Glutamatergic neuron (in vitro differentiated cells): ENCODE data around the gene GMDS. TPM values are rescaled to one million over a fixed set of nuclear protein-coding genes. Genes with fewer than 3 reads are reported as not detected.

Experiments used
- DNase-seq: peaks from one replicate; pipeline ENCODE4 v3.0.0; 2022
- H3K27ac Mint-ChIP-seq: one replicate; pipeline ENCODE4 v1.8.0; 2020; ENCODE audit warnings: mild to moderate bottlenecking, mixed read lengths, inconsistent platforms; ENCODE audit not compliant: unreplicated experiment
- H3K27me3 Mint-ChIP-seq: one replicate; pipeline ENCODE4 v1.8.0; 2020; ENCODE audit warnings: mild to moderate bottlenecking, moderate library complexity, mixed read lengths, inconsistent platforms; ENCODE audit not compliant: unreplicated experiment
- H3K36me3 Mint-ChIP-seq: one replicate; pipeline ENCODE4 v1.8.0; 2020; ENCODE audit warnings: mild to moderate bottlenecking, mixed read lengths, inconsistent platforms; ENCODE audit not compliant: unreplicated experiment
- H3K4me1 Mint-ChIP-seq: one replicate; pipeline ENCODE4 v1.8.0; 2020; ENCODE audit warnings: mild to moderate bottlenecking, low read depth, mixed read lengths, inconsistent platforms; ENCODE audit not compliant: unreplicated experiment
- H3K4me3 Mint-ChIP-seq: one replicate; pipeline ENCODE4 v1.8.0; 2020; ENCODE audit warnings: mild to moderate bottlenecking, mixed read lengths, inconsistent platforms; ENCODE audit not compliant: unreplicated experiment
- H3K9me3 Mint-ChIP-seq: one replicate; pipeline ENCODE4 v1.8.0; 2020; ENCODE audit warnings: mild to moderate bottlenecking, moderate library complexity, mixed read lengths, inconsistent platforms; ENCODE audit not compliant: unreplicated experiment
- CTCF ChIP-seq: fragments of 200-600 bp; sonication (generic); IDR thresholded peaks from one replicate; pipeline ENCODE4 v1.5.0; 2021; ENCODE audit not compliant: partially characterized antibody, unreplicated experiment
- total RNA-seq: library from RNA; stranded (reverse); fragmentation: NEBNext Ultra II Directional; extraction: Animal tissue kit (Norgen Biotek cat#: 25700); gene quantifications from one replicate; pipeline ENCODE4 v1.2.1, GENCODE V29; 2021; ENCODE audit not compliant: unreplicated experiment

GMDS gene
- total RNA-seq, 1 donor from 2014 or later, result 8.9 TPM

DNA sequence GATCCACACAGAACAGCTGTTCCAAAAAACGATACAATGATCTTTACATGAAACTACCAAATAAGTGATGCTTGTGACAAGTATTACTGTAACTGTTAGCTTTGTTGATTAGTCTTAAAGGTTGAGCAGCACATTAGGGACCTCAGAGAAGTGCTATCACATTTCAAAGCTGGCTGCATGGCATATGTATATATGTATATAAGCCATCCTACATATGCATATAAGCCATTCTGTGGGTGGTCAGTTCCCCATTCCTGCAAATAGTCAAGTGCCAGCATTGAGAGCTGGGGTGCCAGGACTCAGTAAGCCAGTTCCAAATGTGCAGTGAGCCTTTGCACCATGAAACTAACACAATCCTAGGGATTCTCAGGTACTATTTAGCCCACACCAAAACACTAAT lies 339.4 kb downstream of the GMDS start:
- Mint-ChIP-seq H3K9me3 (peaks cover 2% of the 10 kb centered on the region), H3K4me1 (peaks cover 51% of the 10 kb centered on the region), H3K27me3 (no peaks in the 10 kb centered on the region), H3K27ac (no peak overlapping the region), H3K36me3 (no peaks in the 10 kb centered on the region), H3K4me3 (no peak overlapping the region)
- DNase-seq, result no peak
- TF ChIP-seq CTCF, result no peak

DNA sequence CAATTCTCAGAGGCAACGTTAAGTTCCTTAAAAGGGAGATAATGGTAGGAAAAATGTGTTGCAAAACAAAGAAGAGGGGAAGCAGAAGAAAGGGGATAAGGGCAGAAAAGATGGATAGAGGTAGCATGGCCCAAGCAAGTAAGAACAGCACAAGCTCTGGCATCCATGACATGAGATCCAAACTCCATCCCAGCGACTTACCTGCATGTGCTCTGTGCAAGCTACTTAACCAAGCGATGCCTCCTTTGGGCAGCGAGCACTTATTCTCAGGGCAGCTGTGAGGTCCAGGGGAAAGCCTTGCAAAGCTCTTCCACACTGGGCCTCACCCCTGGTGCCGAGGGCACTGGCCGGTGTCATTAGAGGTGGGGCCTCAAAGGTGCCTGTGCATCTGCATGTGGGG lies 340.5 kb downstream of the GMDS start:
- peaks cover 44% of the 10 kb centered on the region for H3K4me1 Mint-ChIP-seq
- no peaks in the 10 kb centered on the region for H3K27me3 Mint-ChIP-seq
- peaks cover 2% of the 10 kb centered on the region for H3K9me3 Mint-ChIP-seq
- no peak for DNase-seq
- no peaks in the 10 kb centered on the region for H3K36me3 Mint-ChIP-seq
- no peak overlapping the region for H3K27ac Mint-ChIP-seq
- no peak for TF ChIP-seq CTCF
- peak overlapping the region; percentile 26 for H3K4me3 Mint-ChIP-seq

- Mint-ChIP-seq H3K27me3 (no peaks in the 10 kb centered on the region), H3K4me1 (peaks cover 40% of the 10 kb centered on the region), H3K36me3 (no peaks in the 10 kb centered on the region), H3K9me3 (peaks cover 2% of the 10 kb centered on the region), H3K27ac (peak overlapping the region; percentile 86), H3K4me3 (peak overlapping the region; percentile 14)
- no peak for TF ChIP-seq CTCF
- no peak for DNase-seq
These were observed 341.0 kb downstream of the GMDS start for GRCh38 chr6:1904466-1904799.

DNA sequence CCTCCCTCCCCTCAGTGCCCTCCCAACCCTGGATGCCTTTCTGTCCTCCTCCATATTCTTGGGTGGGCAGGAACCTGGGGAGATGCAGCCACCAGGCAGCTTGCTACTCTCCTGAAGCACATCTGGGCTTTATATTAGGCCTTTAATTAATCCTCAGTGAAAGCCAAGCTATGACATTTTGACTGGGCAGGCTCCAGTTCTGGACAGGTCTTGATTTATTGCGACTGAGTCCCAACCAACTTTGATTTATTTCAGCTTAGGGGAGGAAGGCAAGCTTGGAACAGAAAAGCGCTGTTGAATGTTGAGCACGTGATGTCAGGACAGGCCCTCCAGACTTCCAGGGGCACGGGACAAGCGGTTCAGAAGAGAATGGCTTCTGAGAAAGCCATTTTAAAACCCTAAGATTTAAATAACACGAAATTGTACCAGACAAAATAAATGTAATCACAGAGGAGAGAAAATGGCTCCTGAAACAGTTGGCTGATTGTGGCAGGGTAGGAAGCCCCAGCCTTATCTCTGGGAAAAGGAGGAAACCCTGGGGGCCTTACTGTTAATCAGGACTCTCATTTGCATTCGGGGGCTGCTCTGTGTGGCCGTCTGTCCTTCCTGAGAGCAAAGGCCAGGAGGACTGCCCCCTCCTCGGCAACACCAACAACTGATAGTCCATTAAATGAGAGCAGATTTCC lies 341.5 kb downstream of the GMDS start:
- peaks cover 35% of the 10 kb centered on the region for H3K4me1 Mint-ChIP-seq
- H3K27ac Mint-ChIP-seq, result peak overlapping the region; percentile 86
- H3K9me3 Mint-ChIP-seq, result peaks cover 2% of the 10 kb centered on the region
- no peak for DNase-seq
- peak overlapping the region; percentile 14 for H3K4me3 Mint-ChIP-seq
- no peaks in the 10 kb centered on the region for H3K36me3 Mint-ChIP-seq
- no peak for TF ChIP-seq CTCF
- H3K27me3 Mint-ChIP-seq, result peaks cover 1% of the 10 kb centered on the region

DNA sequence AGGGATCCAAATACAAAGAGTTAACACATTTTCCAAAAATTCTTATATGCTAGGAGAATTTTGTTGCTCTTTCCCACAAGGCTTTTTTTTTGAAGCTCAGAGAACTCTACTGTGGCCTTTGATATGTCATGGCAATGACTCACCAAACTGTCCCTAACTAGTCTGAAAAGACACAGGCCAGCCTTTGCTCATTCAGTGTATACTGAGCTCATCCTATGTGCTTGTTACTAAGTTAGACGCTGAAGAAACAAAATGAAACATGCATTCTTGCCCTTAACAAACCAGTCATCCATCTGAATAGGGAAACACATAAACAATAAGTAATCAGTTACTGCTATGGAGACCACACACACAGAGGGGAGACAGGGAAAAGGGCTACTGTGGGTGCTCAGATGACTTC lies 343.8 kb downstream of the GMDS start:
- Mint-ChIP-seq H3K27ac (no peak overlapping the region), H3K4me3 (no peak overlapping the region), H3K36me3 (no peaks in the 10 kb centered on the region), H3K4me1 (peaks cover 16% of the 10 kb centered on the region), H3K9me3 (peaks cover 1% of the 10 kb centered on the region), H3K27me3 (peaks cover 2% of the 10 kb centered on the region)
- DNase-seq, result no peak
- no peak for TF ChIP-seq CTCF
